ENCODE data around the gene HCRTR1. TPM values are rescaled to one million over a fixed set of nuclear protein-coding genes. Genes with fewer than 3 reads are reported as not detected.

The HCRTR1 gene
- total RNA-seq, 3 donors from 2014 or later = not detected

GRCh38 chr1:31602081-31602480, 15.4 kb upstream of the HCRTR1 start:
- Mint-ChIP-seq H3K27me3 (ENCODE audit: low read depth) (peaks cover 4% of the 10 kb centered on the region), H3K9me3 (no peaks in the 10 kb centered on the region), H3K4me3 (no peak overlapping the region), H3K36me3 (ENCODE audit: insufficient read depth) (no peaks in the 10 kb centered on the region), H3K4me1 (ENCODE audit: low read depth) (peaks cover 7% of the 10 kb centered on the region)
- ATAC-seq = no peak
- no peak for DNase-seq

- Mint-ChIP-seq H3K9me3 (no peaks in the 10 kb centered on the region), H3K27me3 (ENCODE audit: low read depth) (peaks cover 7% of the 10 kb centered on the region), H3K4me3 (no peak overlapping the region), H3K4me1 (ENCODE audit: low read depth) (peaks cover 7% of the 10 kb centered on the region), H3K36me3 (ENCODE audit: insufficient read depth) (no peaks in the 10 kb centered on the region)
- ATAC-seq (peak; percentile 97 to 98), DNase-seq (no peak)
Observed at GRCh38 chr1:31605908-31606427, 11.5 kb upstream of the HCRTR1 start.

DNA sequence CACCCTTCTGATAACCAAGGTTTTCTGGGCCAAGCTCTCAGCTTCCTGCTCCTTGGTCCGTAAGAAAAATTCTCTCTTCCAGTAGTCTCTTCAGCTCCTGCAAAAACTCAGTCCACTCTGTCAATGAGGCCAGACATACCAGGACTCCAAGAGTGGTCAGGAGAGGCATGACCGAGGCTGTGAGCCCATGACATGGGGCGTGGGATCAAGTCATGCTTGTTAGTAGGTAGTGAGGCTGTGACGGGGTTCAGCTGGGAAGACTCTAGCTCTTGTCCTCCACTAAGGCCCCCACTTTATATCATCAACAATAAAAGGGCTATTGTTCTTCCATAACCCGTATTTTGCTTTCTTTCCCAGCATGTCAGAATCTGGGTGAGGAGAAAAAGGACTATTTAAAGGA, 10.1 kb upstream of the HCRTR1 start:
- Mint-ChIP-seq H3K4me3 (no peak overlapping the region), H3K4me1 (ENCODE audit: low read depth) (peaks cover 7% of the 10 kb centered on the region), H3K9me3 (no peaks in the 10 kb centered on the region), H3K27me3 (ENCODE audit: low read depth) (peaks cover 7% of the 10 kb centered on the region), H3K36me3 (ENCODE audit: insufficient read depth) (no peaks in the 10 kb centered on the region)
- DNase-seq (no peak), ATAC-seq (no peak)

- no peak for DNase-seq
Observed at GRCh38 chr1:31609514-31610118, 7.9 kb upstream of the HCRTR1 start.

GRCh38 chr1:31614414-31615005, 3.0 kb upstream of the HCRTR1 start:
- H3K36me3 Mint-ChIP-seq (ENCODE audit: insufficient read depth) = no peaks in the 10 kb centered on the region
- DNase-seq (no peak), ATAC-seq (no peak)
- peaks cover 3% of the 10 kb centered on the region for H3K4me1 Mint-ChIP-seq (ENCODE audit: low read depth)
- H3K4me3 Mint-ChIP-seq = no peak overlapping the region
- H3K27me3 Mint-ChIP-seq (ENCODE audit: low read depth) = peaks cover 38% of the 10 kb centered on the region
- H3K9me3 Mint-ChIP-seq = no peaks in the 10 kb centered on the region

More at GRCh38 chr1:31609514-31610118, 7.9 kb upstream of the HCRTR1 start:
- ATAC-seq = no peak
- peaks cover 8% of the 10 kb centered on the region for H3K27me3 Mint-ChIP-seq (ENCODE audit: low read depth)
- H3K9me3 Mint-ChIP-seq = no peaks in the 10 kb centered on the region
- no peak overlapping the region for H3K4me3 Mint-ChIP-seq
- peaks cover 7% of the 10 kb centered on the region for H3K4me1 Mint-ChIP-seq (ENCODE audit: low read depth)
- H3K36me3 Mint-ChIP-seq (ENCODE audit: insufficient read depth) = no peaks in the 10 kb centered on the region

GRCh38 chr1:31615414-31615813, 2.1 kb upstream of the HCRTR1 start:
- Mint-ChIP-seq H3K4me3 (no peak overlapping the region), H3K36me3 (ENCODE audit: insufficient read depth) (no peaks in the 10 kb centered on the region), H3K4me1 (ENCODE audit: low read depth) (peaks cover 3% of the 10 kb centered on the region), H3K27me3 (ENCODE audit: low read depth) (peaks cover 42% of the 10 kb centered on the region), H3K9me3 (no peaks in the 10 kb centered on the region)
- ATAC-seq (no peak), DNase-seq (no peak)

DNA sequence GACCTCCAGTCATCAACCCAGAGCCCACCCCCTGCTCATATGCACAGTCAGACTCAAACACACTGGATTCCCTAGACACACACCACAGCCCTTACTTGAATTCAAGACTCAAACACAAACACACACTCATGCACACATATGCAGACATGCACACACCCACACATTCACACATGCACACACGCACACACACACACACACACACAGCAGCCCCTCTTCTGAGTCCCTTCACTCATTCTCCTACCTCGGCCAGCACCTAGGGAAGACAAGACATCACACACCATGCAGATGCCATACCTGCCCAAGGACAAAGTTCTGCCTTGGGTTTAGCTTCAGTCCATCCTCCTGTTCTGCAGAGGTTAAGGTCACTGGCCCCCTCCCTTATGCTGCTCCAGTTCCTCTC, 1.6 kb upstream of the HCRTR1 start:
- H3K9me3 Mint-ChIP-seq = no peaks in the 10 kb centered on the region
- H3K27me3 Mint-ChIP-seq (ENCODE audit: low read depth) = peaks cover 42% of the 10 kb centered on the region
- H3K4me3 Mint-ChIP-seq = no peak overlapping the region
- H3K4me1 Mint-ChIP-seq (ENCODE audit: low read depth) = peaks cover 3% of the 10 kb centered on the region
- ATAC-seq = no peak
- no peaks in the 10 kb centered on the region for H3K36me3 Mint-ChIP-seq (ENCODE audit: insufficient read depth)
- no peak for DNase-seq

GRCh38 chr1:31617916-31618746, 642 bp downstream of the HCRTR1 start:
- Mint-ChIP-seq H3K27me3 (ENCODE audit: low read depth) (peaks cover 42% of the 10 kb centered on the region), H3K9me3 (no peaks in the 10 kb centered on the region), H3K4me3 (peak overlapping the region; percentile 43), H3K36me3 (ENCODE audit: insufficient read depth) (no peaks in the 10 kb centered on the region), H3K4me1 (ENCODE audit: low read depth) (peaks cover 3% of the 10 kb centered on the region)
- ATAC-seq (peak; percentile 83 to 88), DNase-seq (peak; percentile 27)

GRCh38 chr1:31618916-31619846, 1.7 kb downstream of the HCRTR1 start:
- ATAC-seq = no peak
- no peak for DNase-seq
- H3K36me3 Mint-ChIP-seq (ENCODE audit: insufficient read depth) = no peaks in the 10 kb centered on the region
- H3K4me1 Mint-ChIP-seq (ENCODE audit: low read depth) = peaks cover 3% of the 10 kb centered on the region
- no peak overlapping the region for H3K4me3 Mint-ChIP-seq
- H3K27me3 Mint-ChIP-seq (ENCODE audit: low read depth) = peaks cover 42% of the 10 kb centered on the region
- H3K9me3 Mint-ChIP-seq = no peaks in the 10 kb centered on the region

DNA sequence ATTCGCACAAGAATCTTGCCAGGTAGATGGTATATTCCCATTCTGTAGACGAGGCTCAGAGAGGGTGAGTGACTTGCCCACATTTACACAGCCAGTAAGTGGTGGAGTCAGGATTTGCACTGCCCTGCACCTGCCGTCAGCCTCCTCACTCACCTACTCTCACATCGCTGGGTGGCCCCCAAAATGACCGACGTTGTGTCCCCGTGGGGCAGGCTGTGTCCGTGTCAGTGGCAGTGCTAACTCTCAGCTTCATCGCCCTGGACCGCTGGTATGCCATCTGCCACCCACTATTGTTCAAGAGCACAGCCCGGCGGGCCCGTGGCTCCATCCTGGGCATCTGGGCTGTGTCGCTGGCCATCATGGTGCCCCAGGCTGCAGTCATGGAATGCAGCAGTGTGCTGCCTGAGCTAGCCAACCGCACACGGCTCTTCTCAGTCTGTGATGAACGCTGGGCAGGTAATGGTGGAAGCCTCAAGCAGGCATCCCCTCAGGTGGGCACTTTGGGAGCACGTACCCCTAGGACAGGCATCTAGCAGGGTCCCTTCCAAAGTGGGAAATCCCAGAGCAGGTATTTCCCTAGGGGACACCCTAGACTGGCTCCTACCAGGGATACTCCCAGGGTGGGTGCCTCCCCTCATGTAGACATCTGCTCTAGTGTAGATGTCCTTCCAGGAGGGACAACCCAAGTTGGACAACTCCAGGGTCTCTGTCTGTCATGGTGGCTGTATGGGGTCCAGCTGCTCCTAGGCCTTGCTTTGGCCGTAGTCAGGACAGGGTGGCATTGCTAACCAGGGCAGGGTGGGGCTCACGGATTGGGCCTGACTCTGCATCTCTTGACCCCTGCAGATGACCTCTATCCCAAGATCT, 3.4 kb downstream of the HCRTR1 start:
- peaks cover 33% of the 10 kb centered on the region for H3K27me3 Mint-ChIP-seq (ENCODE audit: low read depth)

DNA sequence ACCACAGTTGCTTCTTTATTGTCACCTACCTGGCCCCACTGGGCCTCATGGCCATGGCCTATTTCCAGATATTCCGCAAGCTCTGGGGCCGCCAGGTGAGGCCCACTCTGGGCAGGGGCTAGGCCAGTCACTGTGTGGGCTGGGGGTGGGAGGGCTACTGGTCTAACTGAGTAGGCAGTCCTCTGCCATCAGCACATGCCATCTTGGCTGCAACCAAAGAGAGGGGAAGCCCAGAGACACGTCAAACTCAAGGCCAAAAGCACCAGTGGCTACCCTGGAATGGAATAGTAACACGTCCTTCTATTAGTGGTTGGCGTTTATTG, 4.0 kb downstream of the HCRTR1 start:
- no peak for DNase-seq
- Mint-ChIP-seq H3K9me3 (no peaks in the 10 kb centered on the region), H3K36me3 (ENCODE audit: insufficient read depth) (no peaks in the 10 kb centered on the region), H3K4me3 (no peak overlapping the region), H3K27me3 (ENCODE audit: low read depth) (peaks cover 27% of the 10 kb centered on the region), H3K4me1 (ENCODE audit: low read depth) (peaks cover 5% of the 10 kb centered on the region)
- no peak for ATAC-seq

More for the DNA sequence above, 3.4 kb downstream of the HCRTR1 start:
- ATAC-seq (no peak), DNase-seq (no peak)
- Mint-ChIP-seq H3K4me3 (no peak overlapping the region), H3K4me1 (ENCODE audit: low read depth) (peaks cover 5% of the 10 kb centered on the region), H3K36me3 (ENCODE audit: insufficient read depth) (no peaks in the 10 kb centered on the region), H3K9me3 (no peaks in the 10 kb centered on the region)

DNA sequence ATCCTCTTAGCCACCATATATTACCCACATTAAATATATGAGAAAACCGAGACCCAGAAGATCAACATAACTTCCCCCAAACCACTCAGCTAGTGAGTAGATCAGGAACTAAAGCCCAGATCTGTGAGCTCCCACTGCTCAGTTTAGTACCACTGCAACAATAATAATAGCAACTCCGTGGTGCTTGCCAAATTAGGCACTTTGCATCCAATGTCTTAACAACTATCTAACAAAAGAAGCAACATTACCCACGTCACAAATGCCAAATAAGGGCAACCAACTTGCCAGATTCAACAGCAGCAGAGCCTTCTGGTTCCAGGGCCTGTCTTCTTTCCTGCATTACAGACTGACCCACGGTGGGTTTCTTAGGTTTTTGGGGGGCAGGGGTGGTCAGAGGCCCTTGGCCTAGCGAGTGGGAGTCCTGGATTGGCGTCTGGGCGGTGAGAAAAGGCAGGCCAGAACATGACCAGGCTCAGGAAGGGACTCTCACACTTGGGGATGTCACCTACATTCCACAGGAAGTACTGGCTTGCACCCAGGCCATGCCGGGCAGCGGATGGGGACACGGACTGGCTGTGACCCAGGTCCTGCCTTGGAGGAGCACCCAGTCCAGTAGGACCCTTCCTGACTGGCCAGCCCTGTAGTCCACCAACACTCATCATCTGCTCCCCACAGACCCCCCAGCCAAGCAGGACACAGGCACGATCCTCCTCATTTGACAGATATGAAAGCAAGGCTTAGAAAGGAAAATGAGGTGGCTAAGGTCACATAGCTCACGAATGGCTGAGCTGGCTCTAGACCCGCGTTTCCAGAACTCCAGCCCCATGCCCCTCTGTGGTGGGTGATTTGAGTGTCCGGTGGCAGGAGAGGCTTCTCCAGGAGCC, 4.6 kb downstream of the HCRTR1 start:
- no peak for DNase-seq
- H3K27me3 Mint-ChIP-seq (ENCODE audit: low read depth) = peaks cover 21% of the 10 kb centered on the region
- peaks cover 5% of the 10 kb centered on the region for H3K4me1 Mint-ChIP-seq (ENCODE audit: low read depth)
- ATAC-seq = no peak
- no peaks in the 10 kb centered on the region for H3K9me3 Mint-ChIP-seq
- no peak overlapping the region for H3K4me3 Mint-ChIP-seq
- H3K36me3 Mint-ChIP-seq (ENCODE audit: insufficient read depth) = no peaks in the 10 kb centered on the region

All from activated T-cell treated with anti-CD3 and anti-CD28 coated beads, Interleukin-2, amount 50 U/mL, for 4 hours (primary cell).